ENCODE results near the gene JHY. TPM values are rescaled to one million over a fixed set of nuclear protein-coding genes. Genes with fewer than 3 reads are reported as not detected.
"Not testable (repeated sequence)": the region's sequence is repeated elsewhere in the genome, so short reads cannot be mapped to it uniquely, and the experiment has no call there.

Gene JHY
- total RNA-seq, 3 donors from 2014 or later, result 11.7 to 13.1 (median 11.8) TPM

GRCh38 chr11:122852796-122853160 is 29.8 kb upstream of the JHY start:
- no peaks in the 10 kb centered on the region for H3K27me3 ChIP-seq
- intact Hi-C loops (cut with DNase I; ENCODE audit: low total_unique reads), result no loop called here
- TF ChIP-seq CTCF (IDR thresholded peaks at IDR 0.05) (no peak), POLR2A (IDR thresholded peaks at IDR 0.05) (no peak), POLR2AphosphoS5 (IDR thresholded peaks at IDR 0.05) (no peak)
- no peaks in the 10 kb centered on the region for H3K9me3 ChIP-seq
- no peaks in the 10 kb centered on the region for H3K4me1 ChIP-seq
- no peaks in the 10 kb centered on the region for H3K36me3 ChIP-seq
- H3K4me3 ChIP-seq, result no peak overlapping the region
- DNase-seq (ENCODE audit: low spot score in 2 of 2), result no peak
- no peak overlapping the region for H3K27ac ChIP-seq

GRCh38 chr11:122853261-122853660 is 29.3 kb upstream of the JHY start:
- Histone ChIP-seq H3K27me3 (no peaks in the 10 kb centered on the region), H3K4me3 (no peak overlapping the region), H3K27ac (no peak overlapping the region), H3K36me3 (no peaks in the 10 kb centered on the region), H3K4me1 (no peaks in the 10 kb centered on the region), H3K9me3 (no peaks in the 10 kb centered on the region)
- intact Hi-C loops (cut with DNase I; ENCODE audit: low total_unique reads), result no loop called here
- no peak for DNase-seq (ENCODE audit: low spot score in 2 of 2)
- no peak for TF ChIP-seq POLR2AphosphoS5 (IDR thresholded peaks at IDR 0.05)
- TF ChIP-seq POLR2A (IDR thresholded peaks at IDR 0.05), result no peak
- no peak for TF ChIP-seq CTCF (IDR thresholded peaks at IDR 0.05)

GRCh38 chr11:122853971-122854446 is 28.6 kb upstream of the JHY start:
- Histone ChIP-seq H3K36me3 (no peaks in the 10 kb centered on the region), H3K27me3 (no peaks in the 10 kb centered on the region), H3K4me3 (no peak overlapping the region), H3K27ac (no peak overlapping the region), H3K4me1 (no peaks in the 10 kb centered on the region), H3K9me3 (no peaks in the 10 kb centered on the region)
- no peak for TF ChIP-seq POLR2AphosphoS5 (IDR thresholded peaks at IDR 0.05)
- peak; percentile 68 to 72 (median 70) for TF ChIP-seq CTCF (IDR thresholded peaks at IDR 0.05)
- DNase-seq (ENCODE audit: low spot score in 2 of 2), result peak in 1 of 2 donors; percentile 34
- intact Hi-C loops (cut with DNase I; ENCODE audit: low total_unique reads), result no loop called here

GRCh38 chr11:122861631-122862030 is 20.9 kb upstream of the JHY start:
- no peaks in the 10 kb centered on the region for H3K9me3 ChIP-seq
- intact Hi-C loops (cut with DNase I; ENCODE audit: low total_unique reads), result no loop called here
- no peak for DNase-seq (ENCODE audit: low spot score in 2 of 2)
- H3K4me1 ChIP-seq, result no peaks in the 10 kb centered on the region
- no peaks in the 10 kb centered on the region for H3K36me3 ChIP-seq
- no peak overlapping the region for H3K27ac ChIP-seq
- TF ChIP-seq POLR2AphosphoS5 (IDR thresholded peaks at IDR 0.05), result no peak
- no peak for TF ChIP-seq CTCF (IDR thresholded peaks at IDR 0.05)
- no peak for TF ChIP-seq POLR2A (IDR thresholded peaks at IDR 0.05)
- no peak overlapping the region for H3K4me3 ChIP-seq
- no peaks in the 10 kb centered on the region for H3K27me3 ChIP-seq

- TF ChIP-seq POLR2AphosphoS5 (IDR thresholded peaks at IDR 0.05) (no peak), POLR2A (IDR thresholded peaks at IDR 0.05) (no peak), CTCF (IDR thresholded peaks at IDR 0.05) (no peak)
- H3K27ac ChIP-seq, result no peak overlapping the region
Measured at GRCh38 chr11:122862091-122862490, 20.5 kb upstream of the JHY start.

GRCh38 chr11:122863154-122863553 is 19.4 kb upstream of the JHY start:
- H3K27ac ChIP-seq; intact Hi-C loops (cut with DNase I; ENCODE audit: low total_unique reads); H3K27me3 ChIP-seq; H3K4me3 ChIP-seq; H3K36me3 ChIP-seq; H3K4me1 ChIP-seq; H3K9me3 ChIP-seq; DNase-seq (ENCODE audit: low spot score in 2 of 2): not testable (repeated sequence)

More at GRCh38 chr11:122862091-122862490, 20.5 kb upstream of the JHY start:
- Histone ChIP-seq H3K9me3 (no peaks in the 10 kb centered on the region), H3K4me3 (no peak overlapping the region), H3K27me3 (no peaks in the 10 kb centered on the region), H3K36me3 (no peaks in the 10 kb centered on the region), H3K4me1 (no peaks in the 10 kb centered on the region)
- no peak for DNase-seq (ENCODE audit: low spot score in 2 of 2)
- intact Hi-C loops (cut with DNase I; ENCODE audit: low total_unique reads), result no loop called here

Measured in breast epithelium (tissue), 4 donors.